Measurements from ENCODE around the gene ODF2.
"Not testable (repeated sequence)": the region's sequence is repeated elsewhere in the genome, so short reads cannot be mapped to it uniquely, and the experiment has no call there.

ODF2 gene

GRCh38 chr9:128455849-128456612 is at the start of gene ODF2:
TSS of gene ODF2 (plus strand) at chr9:128456006. CDS start at chr9:128456092, 86 bp downstream.
- DNase-seq, result peak; percentile 99

- DNase-seq, result no peak
These were observed 48.9 kb upstream of the ODF2 start for GRCh38 chr9:128406848-128407391.

DNA sequence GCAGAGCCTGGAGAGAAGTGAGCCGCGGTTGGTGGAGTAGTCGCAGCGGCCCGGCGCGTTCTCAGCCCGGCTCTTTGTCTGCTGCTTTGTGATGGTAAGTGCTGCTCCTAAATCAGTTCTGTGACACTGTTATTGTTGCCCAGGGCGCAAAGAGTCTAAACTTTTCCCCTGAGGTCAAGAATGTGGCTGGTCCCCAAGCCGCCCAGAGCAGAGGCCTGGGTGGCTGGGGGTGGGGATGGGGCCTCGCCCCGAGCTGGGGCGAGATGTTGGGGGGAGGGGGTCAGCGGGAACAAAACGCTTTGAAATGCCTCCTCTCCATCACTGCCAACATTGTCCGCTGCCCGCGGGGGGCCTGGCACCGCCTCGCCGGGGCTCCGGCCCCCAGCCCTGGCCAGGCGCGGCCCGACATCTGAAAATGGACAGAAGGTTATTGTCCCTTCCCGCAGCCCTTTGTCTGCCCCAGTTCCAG is 46.8 kb upstream of the ODF2 start:
- no peak for DNase-seq

GRCh38 chr9:128409450-128409849 is 46.4 kb upstream of the ODF2 start:
- DNase-seq, result no peak

DNA sequence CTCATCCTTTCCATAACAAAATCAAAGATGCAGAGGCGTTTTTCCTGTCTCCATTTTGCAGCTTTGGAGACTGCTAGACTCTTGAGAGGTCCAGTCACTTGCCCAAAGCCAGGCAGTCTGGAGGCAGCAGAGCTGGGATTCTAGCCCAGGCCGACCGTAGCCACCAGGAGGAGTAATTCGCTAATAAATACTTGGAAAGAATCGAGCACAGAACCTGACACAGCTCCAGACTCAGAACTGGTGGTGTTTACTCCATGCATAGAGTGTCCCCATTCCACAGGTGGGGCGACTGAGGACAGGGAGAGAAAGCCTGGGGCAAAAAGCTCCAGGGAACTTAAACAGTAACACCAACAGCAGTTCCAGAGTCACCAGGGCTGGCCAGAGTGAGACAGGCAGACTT is 45.8 kb upstream of the ODF2 start:
- DNase-seq, result no peak

DNA sequence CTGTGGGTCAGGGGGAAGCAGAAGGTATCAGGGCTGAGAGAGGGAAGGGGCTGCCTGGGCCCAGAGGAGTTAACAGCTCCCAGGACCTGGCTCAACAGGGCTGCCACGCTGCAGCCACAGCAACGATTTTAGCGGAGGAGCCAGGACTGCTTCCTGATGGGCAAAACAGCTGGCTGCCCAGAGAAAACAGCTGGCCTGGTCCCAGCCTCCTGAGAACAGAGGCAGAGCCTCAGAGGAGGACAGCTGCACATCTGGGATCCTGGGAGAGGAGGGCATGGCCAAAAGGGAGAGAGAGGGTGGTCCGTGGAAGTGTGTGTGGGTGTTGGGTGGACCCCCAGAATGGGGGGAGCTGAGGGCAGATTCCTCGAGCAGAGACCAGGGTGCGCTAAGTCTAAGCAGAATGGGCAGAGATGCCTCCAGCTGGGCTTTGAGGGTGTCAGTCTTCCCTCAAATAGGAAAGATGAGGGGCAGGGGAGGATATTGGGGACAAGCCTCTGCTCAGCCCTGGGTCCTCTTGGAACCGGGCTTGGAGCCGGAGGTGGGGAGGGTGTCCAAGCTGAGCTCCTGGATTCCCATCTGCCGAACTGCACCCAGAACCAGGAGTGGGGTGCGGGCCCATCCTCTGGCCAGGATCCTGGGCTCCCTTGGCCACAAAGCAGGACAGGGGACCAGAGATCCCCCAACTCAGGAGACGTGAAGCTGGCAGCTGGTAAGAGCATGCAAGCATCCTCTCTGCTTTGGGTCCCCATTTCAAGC is 44.3 kb upstream of the ODF2 start:
- no peak for DNase-seq

GRCh38 chr9:128412120-128412790 is 43.6 kb upstream of the ODF2 start:
- DNase-seq, result peak; percentile 52

DNA sequence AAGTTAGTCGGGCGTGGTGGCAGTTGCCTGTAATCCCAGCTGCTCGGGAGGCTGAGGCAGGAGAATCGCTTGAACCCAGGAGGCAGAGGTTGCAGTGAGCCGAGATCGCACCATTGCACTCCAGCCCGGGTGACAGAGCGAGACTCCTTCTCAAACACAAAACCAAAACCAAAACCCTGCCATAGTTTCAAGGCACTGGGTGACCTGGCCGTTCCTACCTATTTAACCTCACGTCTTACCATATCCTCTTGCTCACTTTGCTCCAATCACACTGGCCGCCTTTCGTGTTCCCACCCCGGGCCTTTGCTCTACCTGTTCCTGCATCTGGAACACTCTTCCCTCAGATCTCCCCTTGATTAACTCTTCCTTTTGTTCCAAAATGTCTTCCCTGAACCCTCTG is 42.1 kb upstream of the ODF2 start:
- not testable (repeated sequence) for DNase-seq

DNA sequence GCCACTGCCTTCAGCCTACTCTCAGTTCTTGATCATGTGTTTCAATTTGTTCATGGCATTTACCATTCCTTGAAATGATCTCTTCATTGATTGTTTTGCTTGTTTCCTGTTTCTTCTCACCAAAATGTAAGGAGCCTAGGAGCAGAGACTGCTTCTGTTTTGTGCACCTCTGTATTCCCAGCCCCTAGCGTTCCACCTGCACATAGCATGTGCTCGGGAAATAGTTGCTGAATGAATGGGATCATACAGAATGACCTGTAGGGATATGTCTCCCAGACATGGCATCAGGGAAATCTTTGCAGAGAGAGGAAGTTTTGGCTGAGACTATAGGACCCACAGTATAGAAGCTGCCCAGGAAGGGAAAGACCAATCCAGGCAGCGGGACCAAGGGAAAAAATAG is 41.3 kb upstream of the ODF2 start:
- DNase-seq, result no peak

DNA sequence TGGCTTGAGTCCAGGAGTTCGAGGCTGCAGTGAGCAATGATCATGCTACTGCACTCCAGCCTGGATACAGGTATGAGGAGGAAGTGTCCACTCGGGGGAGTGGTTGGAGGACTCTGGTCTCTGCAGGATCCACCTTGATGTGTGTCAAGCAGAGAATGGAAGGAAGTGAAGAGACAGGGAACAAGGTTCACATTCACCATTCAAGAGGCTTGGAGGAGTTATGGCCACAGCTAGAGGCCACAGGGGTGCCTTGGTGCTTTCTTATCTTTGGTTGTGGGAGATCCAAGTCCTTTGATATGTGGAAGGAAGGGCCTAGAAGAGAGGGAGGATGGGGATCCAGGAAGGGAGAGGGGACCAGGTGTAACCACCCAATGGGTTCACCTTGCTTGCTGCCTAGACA is 40.5 kb upstream of the ODF2 start:
- no peak for DNase-seq

DNA sequence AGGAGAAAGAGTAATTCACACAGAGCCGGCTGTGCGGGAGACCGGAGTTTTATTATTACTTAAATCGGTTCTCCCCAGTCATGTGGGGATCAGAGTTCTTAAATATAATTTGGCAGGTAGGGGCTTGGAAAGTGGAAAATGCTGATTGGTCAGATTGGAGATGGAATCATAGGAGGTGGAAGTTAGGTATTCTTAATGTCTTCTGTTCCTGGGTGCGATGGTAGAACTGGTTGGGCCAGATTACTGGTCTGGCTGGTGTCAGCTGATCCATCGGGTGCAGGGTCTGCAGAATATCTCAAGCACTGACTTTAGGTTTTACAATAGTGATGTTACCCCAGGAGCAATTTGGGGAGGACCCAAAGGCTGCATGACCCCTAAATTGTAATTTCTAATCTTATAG is 39.8 kb upstream of the ODF2 start:
- no peak for DNase-seq

DNA sequence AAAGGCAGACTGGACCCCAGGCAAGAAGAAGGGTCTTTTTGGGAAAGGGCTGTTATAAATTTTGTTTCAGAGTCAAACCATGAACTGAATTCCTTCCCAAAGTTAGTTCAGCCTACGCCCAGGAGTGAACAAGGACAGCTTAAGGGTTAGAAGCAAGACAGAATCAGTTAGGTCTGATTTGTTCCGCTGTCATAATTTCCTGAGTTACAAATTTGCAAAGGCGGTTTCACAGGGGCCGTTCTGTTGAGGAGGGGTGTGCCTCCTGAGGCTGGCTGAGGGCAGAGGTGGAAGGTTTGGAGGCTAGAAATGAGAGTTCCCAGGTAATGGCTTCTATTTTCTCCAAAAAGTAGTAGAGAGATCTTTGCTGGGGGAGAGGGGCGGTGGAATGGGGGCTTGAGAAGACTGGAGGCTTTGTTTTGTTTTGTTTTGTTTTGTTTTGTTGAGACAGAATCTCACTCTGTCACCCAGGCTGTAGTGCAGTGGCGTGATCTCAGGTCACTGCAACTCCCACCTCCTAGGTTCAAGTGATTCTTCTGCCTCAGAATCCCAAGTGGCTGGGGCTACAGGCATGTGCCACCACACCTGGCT is 39.3 kb upstream of the ODF2 start:
- DNase-seq, result no peak

DNA sequence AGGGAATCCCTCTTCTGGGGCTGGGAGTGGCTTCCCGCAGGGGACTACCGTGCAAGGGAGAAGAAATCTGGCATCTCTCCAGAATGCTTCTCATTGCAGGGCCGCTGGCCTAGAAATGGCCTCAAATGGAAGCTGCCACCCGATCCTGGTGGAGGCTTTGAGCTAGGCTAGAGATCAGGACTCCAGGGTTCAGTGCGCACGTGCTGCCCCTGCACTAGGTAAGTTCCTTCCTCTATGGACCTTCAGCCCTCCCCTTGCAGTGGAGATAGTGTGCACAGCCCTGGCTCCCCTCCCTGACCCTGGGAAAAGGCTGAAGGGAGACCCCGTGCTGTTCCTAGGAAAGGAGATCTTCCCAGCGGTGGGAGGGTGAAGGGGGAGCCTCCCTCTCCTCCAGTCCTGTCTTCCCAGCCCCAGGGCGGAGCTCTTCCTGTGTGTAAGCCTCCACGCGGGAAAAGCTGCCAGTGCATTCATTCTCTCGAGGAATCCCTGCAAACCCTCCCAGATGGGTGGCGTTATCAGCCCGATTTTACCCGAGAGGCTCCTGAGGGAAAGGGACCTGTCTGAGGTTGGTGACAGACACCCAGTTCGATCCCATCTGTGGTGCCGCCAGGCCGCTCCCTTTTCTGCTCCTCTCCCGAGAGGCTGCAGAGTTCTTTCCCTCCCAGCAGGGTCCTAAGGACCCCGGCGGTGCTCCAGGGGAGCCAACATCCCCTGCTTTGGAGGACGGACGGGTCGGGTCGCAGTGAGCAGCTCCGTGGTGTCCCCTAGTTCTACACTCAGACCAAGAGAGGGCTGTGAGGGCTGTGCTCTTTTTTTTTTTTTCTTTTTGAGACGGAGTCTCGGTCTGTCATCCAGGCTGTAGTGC is 36.5 kb upstream of the ODF2 start:
- no peak for DNase-seq

DNA sequence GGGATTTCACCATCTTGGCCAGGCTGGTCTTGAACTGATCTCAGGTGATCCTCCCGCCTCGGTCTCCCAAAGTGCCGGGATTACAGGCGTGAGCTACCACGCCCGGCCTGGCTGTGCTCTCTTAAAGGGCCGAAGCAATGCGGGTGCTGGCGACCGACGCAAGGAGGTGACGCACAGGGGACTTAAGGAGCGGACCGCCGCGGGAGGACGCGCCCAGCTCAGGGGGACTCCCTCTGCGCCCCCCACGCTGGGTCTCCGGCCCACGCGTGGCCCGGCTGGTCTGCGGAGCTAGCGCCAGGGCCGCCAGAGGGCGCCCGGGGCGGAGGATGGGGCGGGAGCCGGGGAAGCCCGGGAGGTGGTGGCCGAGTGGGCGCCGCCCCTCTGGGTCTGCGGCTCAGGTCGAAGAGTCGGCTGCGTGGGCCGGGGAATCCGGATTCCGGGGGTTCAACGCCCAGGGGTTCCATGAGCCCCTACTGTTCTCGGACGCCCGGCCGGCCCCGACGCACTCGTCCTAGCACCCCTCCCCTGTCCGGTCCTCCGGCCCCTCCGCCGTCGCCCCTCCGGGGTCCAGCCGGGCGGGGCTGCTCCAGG is 35.7 kb upstream of the ODF2 start:
- peak; percentile 74 for DNase-seq

GRCh38 chr9:128420651-128421481 is 34.9 kb upstream of the ODF2 start, which contains the start of gene CERCAM:
TSS of gene CERCAM (plus strand) at chr9:128420857. CDS start at chr9:128420878, 21 bp downstream.
- DNase-seq, result peak; percentile 53

DNA sequence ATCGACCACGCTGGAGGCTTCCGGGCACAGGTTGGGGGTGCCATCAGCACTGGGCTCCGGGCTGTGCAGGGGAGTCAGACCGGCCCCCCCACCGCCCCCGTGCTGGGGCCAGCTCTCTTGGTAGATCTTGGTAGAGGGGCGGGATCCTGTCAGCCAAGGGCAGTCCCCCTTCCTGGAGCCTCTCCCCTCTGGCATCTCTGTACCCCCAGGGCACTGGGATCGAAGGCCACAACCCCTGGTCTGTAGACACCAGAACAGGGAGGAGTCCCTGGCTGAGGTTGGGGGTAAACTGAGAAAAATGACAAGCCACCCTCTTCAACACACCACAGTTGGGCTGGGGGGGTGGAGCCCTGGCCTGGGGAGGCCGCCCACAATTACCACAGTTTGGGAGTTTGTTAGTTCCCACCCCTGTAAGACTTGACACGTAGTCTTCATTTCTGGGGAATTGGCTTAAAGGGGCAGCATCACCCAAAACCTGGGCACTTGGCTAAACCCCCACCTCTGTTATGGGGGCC is 34.3 kb upstream of the ODF2 start:
- DNase-seq, result no peak

GRCh38 chr9:128422022-128422782 is 33.6 kb upstream of the ODF2 start:
- not testable (repeated sequence) for DNase-seq

DNA sequence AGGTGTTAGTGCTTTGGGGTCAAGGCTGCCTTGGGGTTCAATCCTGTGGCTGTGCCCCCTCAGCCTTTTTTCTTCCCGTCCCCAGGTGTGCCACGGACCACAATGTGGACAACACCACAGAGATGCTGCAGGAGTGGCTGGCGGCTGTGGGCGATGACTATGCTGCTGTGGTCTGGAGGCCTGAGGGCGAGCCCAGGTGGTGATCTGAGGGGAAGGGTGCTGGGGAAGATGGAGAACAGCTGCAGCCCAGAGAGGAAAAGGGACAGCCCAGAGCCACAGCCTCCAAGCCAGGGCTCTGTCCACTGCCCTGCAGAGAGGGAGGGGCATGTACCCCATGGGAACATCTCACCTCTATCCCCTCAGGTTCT is 33.0 kb upstream of the ODF2 start:
- no peak for DNase-seq

- not testable (repeated sequence) for DNase-seq
These were observed 32.5 kb upstream of the ODF2 start for GRCh38 chr9:128423356-128423755.
